ENCODE data around the gene USP34.

- TF ChIP-seq REST (IDR thresholded peaks at IDR 0.05; ENCODE audit: low read depth) = no peak
- TF ChIP-seq CTCF (IDR thresholded peaks at IDR 0.05 in 2 of 3, conservative IDR thresholded peaks at IDR 0.05 in 1 of 3; ENCODE audit: borderline replicate concordance in 1 of 3, insufficient read depth in 1 of 3, low read depth in 2 of 3, low read length in 2 of 3) = no peak
- TF ChIP-seq SIN3A (IDR thresholded peaks at IDR 0.05; ENCODE audit: low read depth) = no peak
- no peak for TF ChIP-seq EZH2 (IDR thresholded peaks at IDR 0.05)
- no peak for TF ChIP-seq YY1 (IDR thresholded peaks at IDR 0.05; ENCODE audit: extremely low read depth, insufficient replicate concordance, low read depth, low read length)
- no peak for TF ChIP-seq POLR2A (IDR thresholded peaks at IDR 0.05; ENCODE audit: borderline replicate concordance, extremely low read depth, insufficient read depth, insufficient read length)
- no peak for TF ChIP-seq CEBPB (IDR thresholded peaks at IDR 0.05; ENCODE audit: low read depth)
- TF ChIP-seq RAD21 (IDR thresholded peaks at IDR 0.05; ENCODE audit: low read depth) = no peak
- no peak for TF ChIP-seq TCF7L2 (IDR thresholded peaks at IDR 0.05; ENCODE audit: borderline replicate concordance, extremely low read depth, insufficient read depth, insufficient read length)
Measured at GRCh38 chr2:61368687-61369665, 101.9 kb downstream of the USP34 start.

Data from HCT116 (cell line).